ENCODE results near the gene RHBG. TPM values are rescaled to one million over a fixed set of nuclear protein-coding genes. Genes with fewer than 3 reads are reported as not detected.

Gene RHBG
- total RNA-seq, 1 experiment from 2014 or later, result not detected

- no peak for DNase-seq (ENCODE audit: low read depth, low spot score)
- in situ Hi-C loops (cut with HindIII; ENCODE audit: low pct_unique_long_range_greater_than_20kb, low sequenced_read_pairs), result no loop called here
Measured at GRCh38 chr1:156414461-156415064, 45.6 kb downstream of the RHBG start.

GRCh38 chr1:156416993-156417392 is 48.0 kb downstream of the RHBG start:
- in situ Hi-C loops (cut with HindIII; ENCODE audit: low pct_unique_long_range_greater_than_20kb, low sequenced_read_pairs), result no loop called here
- DNase-seq (ENCODE audit: low read depth, low spot score), result no peak

- in situ Hi-C loops (cut with HindIII; ENCODE audit: low pct_unique_long_range_greater_than_20kb, low sequenced_read_pairs), result no loop called here
- no peak for DNase-seq (ENCODE audit: low read depth, low spot score)
Measured at GRCh38 chr1:156417401-156418020, 48.5 kb downstream of the RHBG start.

GRCh38 chr1:156418416-156419070 is 49.5 kb downstream of the RHBG start:
- DNase-seq (ENCODE audit: low read depth, low spot score), result no peak
- in situ Hi-C loops (cut with HindIII; ENCODE audit: low pct_unique_long_range_greater_than_20kb, low sequenced_read_pairs), result no loop called here

- in situ Hi-C loops (cut with HindIII; ENCODE audit: low pct_unique_long_range_greater_than_20kb, low sequenced_read_pairs), result no loop called here
- DNase-seq (ENCODE audit: low read depth, low spot score), result no peak
Measured at GRCh38 chr1:156419854-156420204, 50.8 kb downstream of the RHBG start.

- in situ Hi-C loops (cut with HindIII; ENCODE audit: low pct_unique_long_range_greater_than_20kb, low sequenced_read_pairs), result no loop called here
- no peak for DNase-seq (ENCODE audit: low read depth, low spot score)
Measured at GRCh38 chr1:156420205-156421061, 51.4 kb downstream of the RHBG start.

GRCh38 chr1:156421062-156421938 is 52.3 kb downstream of the RHBG start:
- peak; percentile 78 for DNase-seq (ENCODE audit: low read depth, low spot score)
- in situ Hi-C loops (cut with HindIII; ENCODE audit: low pct_unique_long_range_greater_than_20kb, low sequenced_read_pairs), result no loop called here

GRCh38 chr1:156421939-156422601 is 53.1 kb downstream of the RHBG start:
- in situ Hi-C loops (cut with HindIII; ENCODE audit: low pct_unique_long_range_greater_than_20kb, low sequenced_read_pairs), result no loop called here
- DNase-seq (ENCODE audit: low read depth, low spot score), result no peak

- DNase-seq (ENCODE audit: low read depth, low spot score), result no peak
- in situ Hi-C loops (cut with HindIII; ENCODE audit: low pct_unique_long_range_greater_than_20kb, low sequenced_read_pairs), result no loop called here
Measured at GRCh38 chr1:156422602-156423091, 53.6 kb downstream of the RHBG start.

- DNase-seq (ENCODE audit: low read depth, low spot score), result no peak
- in situ Hi-C loops (cut with HindIII; ENCODE audit: low pct_unique_long_range_greater_than_20kb, low sequenced_read_pairs), result no loop called here
Measured at GRCh38 chr1:156423422-156424352, 54.7 kb downstream of the RHBG start.

- in situ Hi-C loops (cut with HindIII; ENCODE audit: low pct_unique_long_range_greater_than_20kb, low sequenced_read_pairs), result no loop called here
- no peak for DNase-seq (ENCODE audit: low read depth, low spot score)
Measured at GRCh38 chr1:156424806-156425432, 55.9 kb downstream of the RHBG start.

- in situ Hi-C loops (cut with HindIII; ENCODE audit: low pct_unique_long_range_greater_than_20kb, low sequenced_read_pairs), result no loop called here
- no peak for DNase-seq (ENCODE audit: low read depth, low spot score)
Measured at GRCh38 chr1:156425943-156426342, 56.9 kb downstream of the RHBG start.

- in situ Hi-C loops (cut with HindIII; ENCODE audit: low pct_unique_long_range_greater_than_20kb, low sequenced_read_pairs), result no loop called here
- DNase-seq (ENCODE audit: low read depth, low spot score), result no peak
Measured at GRCh38 chr1:156427957-156428356, 58.9 kb downstream of the RHBG start.

- no peak for DNase-seq (ENCODE audit: low read depth, low spot score)
- in situ Hi-C loops (cut with HindIII; ENCODE audit: low pct_unique_long_range_greater_than_20kb, low sequenced_read_pairs), result no loop called here
Measured at GRCh38 chr1:156428746-156429288, 59.8 kb downstream of the RHBG start.

- in situ Hi-C loops (cut with HindIII; ENCODE audit: low pct_unique_long_range_greater_than_20kb, low sequenced_read_pairs), result no loop called here
- no peak for DNase-seq (ENCODE audit: low read depth, low spot score)
Measured at GRCh38 chr1:156429313-156430060, 60.5 kb downstream of the RHBG start.
